Kidney epithelial cell (primary cell): ENCODE measurements around the gene SEC14L3. TPM values are rescaled to one million over a fixed set of nuclear protein-coding genes. Genes with fewer than 3 reads are reported as not detected.

Source experiments
- DNase-seq: peaks from one replicate; pipeline ENCODE4 v3.0.0-alpha.2; 2010; ENCODE audit warnings: low read depth
- H3K27me3 ChIP-seq: 2 replicates; pipeline ENCODE4 v1.6.0; 2011; ENCODE audit warnings: low read length; ENCODE audit not compliant: control insufficient read depth, insufficient read depth
- H3K36me3 ChIP-seq: 2 replicates; pipeline ENCODE4 v1.5.1; 2011; ENCODE audit warnings: low read length; ENCODE audit not compliant: control insufficient read depth, insufficient read depth
- H3K4me3 ChIP-seq: 2 replicates; pipeline ENCODE4 v1.5.1; 2011; ENCODE audit warnings: low read depth, mild to moderate bottlenecking, control low read depth, low read length
- total RNA-seq: library from RNA; depleted of rRNA; stranded (reverse); fragments of >200 nt; gene quantifications from 2 replicates; pipeline ENCODE4 v1.2.3, GENCODE V29; 2015
- TF ChIP-seq, protein P1 (sequence below): IDR thresholded peaks from 2 replicates; pipeline ENCODE4 v1.5.1; 2011; ENCODE audit warnings: mild to moderate bottlenecking, moderate library complexity, low read length, control low read depth, inconsistent platforms; ENCODE audit not compliant: insufficient read depth, poor library complexity, severe bottlenecking

The SEC14L3 gene
- total RNA-seq, 1 donor from 2014 or later: not detected

DNA sequence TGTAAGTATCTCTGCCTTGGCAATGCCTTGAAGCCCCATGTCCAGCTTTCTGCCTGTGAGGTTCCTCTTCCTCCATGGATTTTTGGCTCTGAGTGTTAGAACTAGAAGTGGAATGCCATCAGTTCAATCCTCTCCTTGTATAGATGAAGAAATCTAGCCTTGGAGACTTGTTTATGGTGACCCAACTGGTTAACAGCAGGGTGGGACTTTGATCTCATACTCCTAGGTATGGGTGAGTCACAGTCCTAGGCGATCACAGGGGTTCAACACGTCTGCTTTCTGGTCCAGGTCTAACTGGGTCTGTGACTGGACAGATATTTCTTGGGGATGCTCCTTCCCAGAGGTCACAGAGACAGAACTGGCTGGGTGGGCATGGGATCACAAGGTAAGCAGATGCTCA is 55.4 kb downstream of the SEC14L3 start:
- TF ChIP-seq, protein P1, sequence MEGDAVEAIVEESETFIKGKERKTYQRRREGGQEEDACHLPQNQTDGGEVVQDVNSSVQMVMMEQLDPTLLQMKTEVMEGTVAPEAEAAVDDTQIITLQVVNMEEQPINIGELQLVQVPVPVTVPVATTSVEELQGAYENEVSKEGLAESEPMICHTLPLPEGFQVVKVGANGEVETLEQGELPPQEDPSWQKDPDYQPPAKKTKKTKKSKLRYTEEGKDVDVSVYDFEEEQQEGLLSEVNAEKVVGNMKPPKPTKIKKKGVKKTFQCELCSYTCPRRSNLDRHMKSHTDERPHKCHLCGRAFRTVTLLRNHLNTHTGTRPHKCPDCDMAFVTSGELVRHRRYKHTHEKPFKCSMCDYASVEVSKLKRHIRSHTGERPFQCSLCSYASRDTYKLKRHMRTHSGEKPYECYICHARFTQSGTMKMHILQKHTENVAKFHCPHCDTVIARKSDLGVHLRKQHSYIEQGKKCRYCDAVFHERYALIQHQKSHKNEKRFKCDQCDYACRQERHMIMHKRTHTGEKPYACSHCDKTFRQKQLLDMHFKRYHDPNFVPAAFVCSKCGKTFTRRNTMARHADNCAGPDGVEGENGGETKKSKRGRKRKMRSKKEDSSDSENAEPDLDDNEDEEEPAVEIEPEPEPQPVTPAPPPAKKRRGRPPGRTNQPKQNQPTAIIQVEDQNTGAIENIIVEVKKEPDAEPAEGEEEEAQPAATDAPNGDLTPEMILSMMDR: no peak
- H3K4me3 ChIP-seq: no peak overlapping the region
- no peaks in the 10 kb centered on the region for H3K27me3 ChIP-seq
- no peak for DNase-seq
- peaks cover 8% of the 10 kb centered on the region for H3K36me3 ChIP-seq

DNA sequence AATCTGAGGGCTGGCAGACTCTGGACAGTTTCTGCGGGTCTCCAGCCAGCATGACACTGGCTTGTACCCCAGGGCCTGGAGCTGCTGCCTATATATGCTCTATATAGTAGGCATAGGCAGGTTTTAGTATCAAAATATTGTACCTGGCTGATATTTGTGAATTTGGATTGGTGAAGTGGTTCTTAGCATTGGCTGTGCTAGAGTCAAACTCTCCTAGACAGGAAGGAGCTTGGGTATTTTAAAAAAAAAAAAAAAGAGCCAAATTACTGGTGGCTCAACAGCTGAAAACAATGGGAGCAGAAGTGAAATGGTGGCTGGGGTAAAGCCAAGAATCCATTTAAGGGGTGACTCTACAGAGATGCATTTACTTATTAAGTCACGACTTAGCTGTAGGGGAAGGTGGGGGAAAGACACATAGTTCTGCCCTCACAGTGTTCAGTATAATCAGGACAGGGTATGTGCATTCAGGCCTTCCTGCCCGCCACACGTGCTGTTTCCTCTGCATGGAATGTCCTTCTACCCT is 57.2 kb downstream of the SEC14L3 start:
- Histone ChIP-seq H3K27me3 (no peaks in the 10 kb centered on the region), H3K36me3 (peaks cover 9% of the 10 kb centered on the region), H3K4me3 (no peak overlapping the region)
- TF ChIP-seq, protein P1: no peak
- DNase-seq: no peak

DNA sequence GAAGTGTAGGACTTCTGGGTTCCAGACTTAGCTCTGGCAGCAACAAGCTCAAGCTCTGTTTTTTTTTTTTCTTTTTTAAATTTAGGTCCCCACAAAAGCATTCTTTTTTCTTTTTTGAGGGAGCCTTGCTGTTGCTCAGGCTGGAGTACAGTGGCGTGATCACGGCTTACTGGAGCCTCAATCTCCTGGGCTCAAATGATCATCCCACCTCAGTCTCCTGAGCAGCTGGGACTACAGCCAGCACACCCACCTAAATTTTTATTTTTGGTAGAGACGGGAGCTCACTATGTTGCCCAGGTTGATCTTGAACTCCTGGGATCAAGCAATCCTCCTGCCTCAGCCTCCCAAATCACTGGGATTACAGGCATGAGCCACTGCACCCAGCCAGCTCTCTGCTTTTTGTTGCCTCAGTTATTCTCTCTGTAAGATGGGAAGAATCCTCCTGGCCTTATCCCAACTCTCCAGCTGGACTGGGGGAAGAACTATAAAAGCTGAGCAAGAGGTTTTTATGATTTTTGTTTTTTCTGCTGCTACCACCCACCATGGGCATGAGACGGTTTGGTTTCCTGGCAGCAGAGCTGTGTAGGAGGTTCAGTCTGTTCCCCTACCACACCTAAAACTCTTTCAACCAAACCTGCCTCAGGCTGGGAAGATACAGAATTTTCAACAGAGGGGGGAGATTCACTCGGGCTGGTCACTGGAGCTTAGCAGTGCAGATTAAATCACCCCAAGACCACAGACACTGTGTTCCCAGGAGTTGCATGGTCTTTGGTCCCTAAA is 57.9 kb downstream of the SEC14L3 start:
- peaks cover 9% of the 10 kb centered on the region for H3K36me3 ChIP-seq
- DNase-seq: no peak
- no peak overlapping the region for H3K4me3 ChIP-seq
- TF ChIP-seq, protein P1: no peak
- no peaks in the 10 kb centered on the region for H3K27me3 ChIP-seq

- Histone ChIP-seq H3K27me3 (no peaks in the 10 kb centered on the region), H3K4me3 (no peak overlapping the region), H3K36me3 (peaks cover 9% of the 10 kb centered on the region)
- no peak for DNase-seq
- TF ChIP-seq, protein P1: no peak
These were observed 58.8 kb downstream of the SEC14L3 start for GRCh38 chr22:30413001-30413400.

GRCh38 chr22:30411780-30412179 is 60.0 kb downstream of the SEC14L3 start:
- TF ChIP-seq, protein P1: no peak
- no peaks in the 10 kb centered on the region for H3K27me3 ChIP-seq
- DNase-seq: no peak
- no peak overlapping the region for H3K4me3 ChIP-seq
- H3K36me3 ChIP-seq: peaks cover 11% of the 10 kb centered on the region

Other genes with a start within 250 kb of the SEC14L3 start
- gene LIF, start 225.3 kb downstream of the SEC14L3 start, total RNA-seq: 108 and 112 TPM in 2 replicates
- gene OSM, start 205.2 kb downstream of the SEC14L3 start, total RNA-seq: not detected in 2 replicates
- 10.5 and 18.7 TPM in 2 replicates for gene CASTOR1, start 182.5 kb downstream of the SEC14L3 start, total RNA-seq
- 21.6 and 23.9 TPM in 2 replicates for gene TBC1D10A, start 145.1 kb downstream of the SEC14L3 start, total RNA-seq
- gene SF3A1, start 115.1 kb downstream of the SEC14L3 start, total RNA-seq: 50.2 and 54.8 TPM in 2 replicates
- gene CCDC157, start 115.0 kb downstream of the SEC14L3 start, total RNA-seq: 13.1 and 14.6 TPM in 2 replicates
- gene RNF215, start 84.6 kb downstream of the SEC14L3 start, total RNA-seq: 26.9 and 34.2 TPM in 2 replicates
- gene SEC14L2, start 75.0 kb downstream of the SEC14L3 start, total RNA-seq: 31.7 and 36.0 TPM in 2 replicates
- 36.4 and 43.4 TPM in 2 replicates for gene MTFP1, start 46.2 kb downstream of the SEC14L3 start, total RNA-seq
- gene SEC14L4, start 33.7 kb upstream of the SEC14L3 start, total RNA-seq: 0.08 TPM in 1 of 2 replicates, not detected in the other
- 3.7 and 5.8 TPM in 2 replicates for gene SEC14L6, start 74.7 kb upstream of the SEC14L3 start, total RNA-seq
- 2.5 and 4.0 TPM in 2 replicates for gene GAL3ST1, start 102.6 kb upstream of the SEC14L3 start, total RNA-seq
- 93.9 and 99.0 TPM in 2 replicates for gene PES1, start 119.9 kb upstream of the SEC14L3 start, total RNA-seq
- gene TCN2, start 135.2 kb upstream of the SEC14L3 start, total RNA-seq: 6.5 and 6.7 TPM in 2 replicates
- 8.3 and 14.9 TPM in 2 replicates for gene SLC35E4, start 163.8 kb upstream of the SEC14L3 start, total RNA-seq
- gene DUSP18, start 195.9 kb upstream of the SEC14L3 start, total RNA-seq: 11.0 and 16.2 TPM in 2 replicates
- 5.0 and 6.2 TPM in 2 replicates for gene OSBP2, start 222.9 kb upstream of the SEC14L3 start, total RNA-seq